ENCODE measurements around the gene IL1R2. TPM values are rescaled to one million over a fixed set of nuclear protein-coding genes. Genes with fewer than 3 reads are reported as not detected.

IL1R2 gene
- total RNA-seq, 4 donors from 2014 or later = 2.1 to 13.1 (median 5.8) TPM

GRCh38 chr2:102045697-102046096 lies 53.9 kb downstream of the IL1R2 start:
- intact Hi-C loops (cut with DNase I; ENCODE audit: low total_unique reads) (no loop called here), in situ Hi-C loops (cut with MboI; ENCODE audit: low sequenced_read_pairs in 4 of 4) (no loop called here)
- peak overlapping the region in 2 of 4 donors; percentile 16 to 27 for H3K27ac ChIP-seq
- peaks cover 14 to 21% of the 10 kb centered on the region in 2 donors for H3K4me1 ChIP-seq
- H3K4me3 ChIP-seq = no peak overlapping the region
- H3K36me3 ChIP-seq = no peaks in the 10 kb centered on the region
- TF ChIP-seq POLR2A (IDR thresholded peaks at IDR 0.05) (no peak), CTCF (IDR thresholded peaks at IDR 0.05 in 4 of 5, conservative IDR thresholded peaks at IDR 0.05 in 1 of 5) (no peak)
- no peaks in the 10 kb centered on the region for H3K9me3 ChIP-seq
- ATAC-seq = no peak
- no peaks in the 10 kb centered on the region for H3K27me3 ChIP-seq
- DNase-seq = no peak

DNA sequence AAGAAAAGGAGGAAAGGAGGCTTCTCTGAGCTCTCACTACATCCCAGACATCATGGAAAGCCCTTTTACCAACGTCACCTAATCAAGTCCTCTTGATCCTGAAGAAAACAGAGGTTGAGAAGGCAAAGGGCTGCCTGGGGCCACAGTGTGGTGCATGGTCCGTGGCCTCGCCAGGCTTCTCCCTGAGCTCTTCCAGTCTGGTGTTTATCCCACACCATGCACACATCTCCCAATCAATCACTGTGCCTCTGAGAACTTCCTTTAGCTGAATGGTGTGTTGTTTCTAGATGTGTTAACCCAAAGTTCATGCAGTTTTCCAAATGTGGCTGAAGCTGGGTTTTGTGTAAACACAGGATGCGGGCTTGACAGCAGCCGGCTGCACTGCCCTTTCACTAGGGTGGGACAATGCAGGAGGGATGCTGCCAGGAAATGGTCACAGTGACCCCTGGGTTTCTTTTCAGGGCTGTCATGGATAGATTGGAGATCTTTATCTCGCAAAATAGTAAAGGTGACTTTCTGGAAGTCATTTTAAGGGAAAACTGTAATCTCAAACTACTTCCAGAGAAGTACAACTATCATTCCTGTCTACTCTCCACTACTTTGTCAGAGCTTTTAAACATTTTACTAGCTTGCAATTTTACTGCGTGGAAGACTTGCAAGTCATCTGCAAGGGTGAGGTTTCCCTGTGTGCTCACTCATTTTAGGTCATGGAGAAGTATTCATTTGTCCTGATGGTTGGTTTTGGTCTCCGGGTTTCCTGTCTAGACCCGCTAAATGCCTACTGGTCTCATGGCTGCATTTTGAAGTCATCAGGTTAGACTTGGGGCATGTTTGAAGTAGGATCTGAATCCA lies 54.6 kb downstream of the IL1R2 start:
- in situ Hi-C loops (cut with MboI; ENCODE audit: low sequenced_read_pairs in 4 of 4) (no loop called here), intact Hi-C loops (cut with DNase I; ENCODE audit: low total_unique reads) (no loop called here)
- Histone ChIP-seq H3K27me3 (no peaks in the 10 kb centered on the region), H3K36me3 (no peaks in the 10 kb centered on the region), H3K4me1 (peaks cover 20 to 27% of the 10 kb centered on the region in 2 donors), H3K9me3 (no peaks in the 10 kb centered on the region), H3K27ac (peak overlapping the region in 2 of 4 donors; percentile 16 to 27), H3K4me3 (no peak overlapping the region)
- no peak for TF ChIP-seq CTCF (IDR thresholded peaks at IDR 0.05 in 4 of 5, conservative IDR thresholded peaks at IDR 0.05 in 1 of 5)
- DNase-seq = no peak
- no peak for ATAC-seq

DNA sequence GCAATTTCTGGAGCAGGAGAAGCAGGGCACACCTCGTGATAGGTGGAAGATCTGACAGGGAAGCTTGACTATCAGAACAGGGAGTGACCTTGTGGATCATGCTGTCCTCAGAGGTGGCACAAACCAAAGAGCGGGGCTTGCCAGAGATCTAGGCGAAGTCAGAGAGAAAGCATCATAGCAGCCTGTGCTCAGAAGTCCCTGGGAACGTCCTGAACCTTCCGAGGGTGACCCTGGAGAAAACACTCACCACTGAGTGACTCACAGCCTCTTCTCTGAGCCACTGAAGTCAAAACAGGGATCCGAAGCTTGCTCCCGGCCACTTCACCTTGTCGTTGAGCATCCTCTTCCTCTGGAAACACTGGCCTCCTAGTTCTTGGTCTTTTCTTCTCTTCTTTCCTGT lies 56.7 kb downstream of the IL1R2 start:
- peak; percentile 71 to 85 for DNase-seq
- in situ Hi-C loops (cut with MboI; ENCODE audit: low sequenced_read_pairs in 4 of 4) = no loop called here
- Histone ChIP-seq H3K4me3 (no peak overlapping the region), H3K36me3 (no peaks in the 10 kb centered on the region), H3K27me3 (no peaks in the 10 kb centered on the region), H3K4me1 (peaks cover 33 to 42% of the 10 kb centered on the region in 2 donors), H3K27ac (peak overlapping the region; percentile 67 to 79 (median 72)), H3K9me3 (no peaks in the 10 kb centered on the region)
- ATAC-seq = peak; percentile 73 to 78
- TF ChIP-seq POLR2A (IDR thresholded peaks at IDR 0.05) (peak in 1 of 2 donors; percentile 39), CTCF (IDR thresholded peaks at IDR 0.05 in 4 of 5, conservative IDR thresholded peaks at IDR 0.05 in 1 of 5) (no peak)
- intact Hi-C loops (cut with DNase I; ENCODE audit: low total_unique reads) = no loop called here

- H3K9me3 ChIP-seq = no peaks in the 10 kb centered on the region
- TF ChIP-seq POLR2A (IDR thresholded peaks at IDR 0.05) = no peak
- no peak for TF ChIP-seq CTCF (IDR thresholded peaks at IDR 0.05 in 4 of 5, conservative IDR thresholded peaks at IDR 0.05 in 1 of 5)
- intact Hi-C loops (cut with DNase I; ENCODE audit: low total_unique reads) (no loop called here), in situ Hi-C loops (cut with MboI; ENCODE audit: low sequenced_read_pairs in 4 of 4) (no loop called here)
- DNase-seq = peak; percentile 40 to 70
- H3K27me3 ChIP-seq = no peaks in the 10 kb centered on the region
- ATAC-seq = peak; percentile 9 to 39
- no peak overlapping the region for H3K4me3 ChIP-seq
- H3K4me1 ChIP-seq = peaks cover 33 to 42% of the 10 kb centered on the region in 2 donors
- no peaks in the 10 kb centered on the region for H3K36me3 ChIP-seq
- peak overlapping the region; percentile 67 to 79 (median 72) for H3K27ac ChIP-seq
Measured at GRCh38 chr2:102049756-102050443, 58.1 kb downstream of the IL1R2 start.

All from gastrocnemius medialis (tissue), 4 donors.